ENCODE data around the gene MAX. TPM values are rescaled to one million over a fixed set of nuclear protein-coding genes. Genes with fewer than 3 reads are reported as not detected.

Gene MAX
- total RNA-seq, 2 experiments from 2014 or later = 159 to 171 TPM

- no peak overlapping the region for H3K4me3 Mint-ChIP-seq
- ChIA-PET POLR2A (no interaction called here), CTCF (no interaction called here)
Observed at GRCh38 chr14:65106736-65107135, 4.4 kb upstream of the MAX start.

DNA sequence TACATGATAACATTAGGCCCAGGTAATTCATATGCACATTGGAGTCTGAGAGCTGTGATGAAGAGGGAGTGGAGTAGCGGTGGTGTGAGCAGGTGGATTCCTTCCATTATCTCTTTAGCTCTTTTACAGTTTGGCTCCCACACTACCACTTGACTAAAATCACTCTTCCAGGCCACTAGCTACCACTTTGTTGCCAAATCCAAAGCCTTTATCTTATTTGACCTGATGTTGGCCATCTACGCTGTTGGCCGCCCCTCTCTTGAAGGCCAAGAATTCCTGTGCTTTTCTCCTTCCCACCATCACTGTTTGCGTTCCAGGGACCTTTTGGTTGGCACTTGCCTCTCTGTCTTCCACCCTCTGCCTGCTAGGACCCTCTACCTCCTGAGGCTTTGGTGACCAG, 4.0 kb upstream of the MAX start:
- Histone ChIP-seq H3K27me3 (ENCODE audit: control insufficient read depth in 1 of 2, insufficient read depth in 2 of 2, low read length in 2 of 2) (no peaks in the 10 kb centered on the region), H3K9me3 (ENCODE audit: control insufficient read depth in 1 of 2, insufficient read depth in 1 of 2, low read length in 2 of 2) (no peaks in the 10 kb centered on the region), H3K4me3 (ENCODE audit: low read length) (no peak overlapping the region), H3K4me1 (ENCODE audit: insufficient read depth, low read length) (peaks cover 10% of the 10 kb centered on the region), H3K27ac (ENCODE audit: low read depth in 1 of 2, low read length in 2 of 2) (no peak overlapping the region), H3K36me3 (ENCODE audit: insufficient read depth, low read length) (no peaks in the 10 kb centered on the region)
- Mint-ChIP-seq H3K36me3 (ENCODE audit: low read depth) (peaks cover 6% of the 10 kb centered on the region), H3K9me3 (no peaks in the 10 kb centered on the region), H3K4me1 (ENCODE audit: low read depth) (peaks cover 10% of the 10 kb centered on the region), H3K4me3 (no peak overlapping the region), H3K27me3 (peaks cover 4% of the 10 kb centered on the region), H3K27ac (no peak overlapping the region)
- POLR2A ChIA-PET = no interaction called here
- DNase-seq (no peak), ATAC-seq (ENCODE audit: poor library complexity) (no peak)
- intact Hi-C loops (cut with DNase I, micrococcal nuclease) = no loop called here
- no peak for TF ChIP-seq CTCF (IDR thresholded peaks at IDR 0.05)
- CTCF ChIA-PET = no interaction called here

More at GRCh38 chr14:65106736-65107135, 4.4 kb upstream of the MAX start:
- intact Hi-C loops (cut with DNase I, micrococcal nuclease) = no loop called here
- no peak for TF ChIP-seq CTCF (IDR thresholded peaks at IDR 0.05)
- ATAC-seq (ENCODE audit: poor library complexity) (no peak), DNase-seq (no peak)
- H3K27me3 Mint-ChIP-seq = peaks cover 4% of the 10 kb centered on the region
- H3K9me3 Mint-ChIP-seq = no peaks in the 10 kb centered on the region
- H3K4me1 ChIP-seq (ENCODE audit: insufficient read depth, low read length) = peaks cover 10% of the 10 kb centered on the region
- peaks cover 5% of the 10 kb centered on the region for H3K36me3 Mint-ChIP-seq (ENCODE audit: low read depth)
- peaks cover 9% of the 10 kb centered on the region for H3K4me1 Mint-ChIP-seq (ENCODE audit: low read depth)
- H3K27me3 ChIP-seq (ENCODE audit: control insufficient read depth in 1 of 2, insufficient read depth in 2 of 2, low read length in 2 of 2) = no peaks in the 10 kb centered on the region
- no peaks in the 10 kb centered on the region for H3K9me3 ChIP-seq (ENCODE audit: control insufficient read depth in 1 of 2, insufficient read depth in 1 of 2, low read length in 2 of 2)
- no peak overlapping the region for H3K27ac ChIP-seq (ENCODE audit: low read depth in 1 of 2, low read length in 2 of 2)
- no peak overlapping the region for H3K4me3 ChIP-seq (ENCODE audit: low read length)
- no peak overlapping the region for H3K27ac Mint-ChIP-seq
- no peaks in the 10 kb centered on the region for H3K36me3 ChIP-seq (ENCODE audit: insufficient read depth, low read length)

DNA sequence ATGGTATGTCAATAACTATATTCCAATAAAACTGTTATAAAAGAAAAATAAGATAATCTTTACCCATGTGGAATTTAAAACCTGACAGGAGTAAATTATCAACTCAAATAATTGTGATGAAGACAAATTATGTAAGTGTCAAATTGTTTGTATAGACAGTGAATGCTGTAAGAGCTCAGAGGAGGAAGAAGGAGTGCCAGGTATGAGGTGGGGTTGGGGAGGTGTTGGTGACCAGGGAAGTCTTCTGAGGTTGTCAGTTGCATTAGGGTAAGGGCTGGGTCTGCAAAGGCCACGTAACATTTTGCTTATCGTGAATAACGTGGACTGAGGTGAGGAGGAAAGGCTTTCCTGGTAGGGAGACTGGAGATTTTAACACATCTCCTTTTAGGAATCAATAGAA, 2.5 kb upstream of the MAX start:
- Histone ChIP-seq H3K36me3 (ENCODE audit: insufficient read depth, low read length) (peaks cover 5% of the 10 kb centered on the region), H3K4me1 (ENCODE audit: insufficient read depth, low read length) (peaks cover 17% of the 10 kb centered on the region), H3K27me3 (ENCODE audit: control insufficient read depth in 1 of 2, insufficient read depth in 2 of 2, low read length in 2 of 2) (no peaks in the 10 kb centered on the region), H3K9me3 (ENCODE audit: control insufficient read depth in 1 of 2, insufficient read depth in 1 of 2, low read length in 2 of 2) (no peaks in the 10 kb centered on the region), H3K4me3 (ENCODE audit: low read length) (no peak overlapping the region), H3K27ac (ENCODE audit: low read depth in 1 of 2, low read length in 2 of 2) (no peak overlapping the region)
- DNase-seq (no peak), ATAC-seq (ENCODE audit: poor library complexity) (no peak)
- H3K27me3 Mint-ChIP-seq = peaks cover 4% of the 10 kb centered on the region
- H3K4me1 Mint-ChIP-seq (ENCODE audit: low read depth) = peaks cover 23% of the 10 kb centered on the region
- POLR2A ChIA-PET = interaction anchor here (0.5 kb wide), 1 partner anchor 411 kb away, joined by 3 read pairs; no protein-coding TSS in a partner anchor
- H3K27ac Mint-ChIP-seq = no peak overlapping the region
- peak overlapping the region; percentile 16 for H3K4me3 Mint-ChIP-seq
- intact Hi-C loops (cut with DNase I, micrococcal nuclease) = loop anchor here (5.0 kb wide), 5 partner anchors 187 to 1403 kb away; partner anchors contain the start of genes FUT8 (in 2 of the 2), ZBTB1 (in 2 of the 2), ZBTB25 (in 2 of the 2) and GPHN (in 1 of the 2)
- peaks cover 17% of the 10 kb centered on the region for H3K36me3 Mint-ChIP-seq (ENCODE audit: low read depth)
- no peak for TF ChIP-seq CTCF (IDR thresholded peaks at IDR 0.05)
- CTCF ChIA-PET = interaction anchor here (1.2 to 1.4 kb wide), 2 partner anchors 14 to 727 kb away, joined by 3 read pairs; no protein-coding TSS in a partner anchor
- no peaks in the 10 kb centered on the region for H3K9me3 Mint-ChIP-seq

Measured in CD4-positive, alpha-beta T cell (primary cell).